ENCODE results near the gene NRCAM.

The NRCAM gene

DNA sequence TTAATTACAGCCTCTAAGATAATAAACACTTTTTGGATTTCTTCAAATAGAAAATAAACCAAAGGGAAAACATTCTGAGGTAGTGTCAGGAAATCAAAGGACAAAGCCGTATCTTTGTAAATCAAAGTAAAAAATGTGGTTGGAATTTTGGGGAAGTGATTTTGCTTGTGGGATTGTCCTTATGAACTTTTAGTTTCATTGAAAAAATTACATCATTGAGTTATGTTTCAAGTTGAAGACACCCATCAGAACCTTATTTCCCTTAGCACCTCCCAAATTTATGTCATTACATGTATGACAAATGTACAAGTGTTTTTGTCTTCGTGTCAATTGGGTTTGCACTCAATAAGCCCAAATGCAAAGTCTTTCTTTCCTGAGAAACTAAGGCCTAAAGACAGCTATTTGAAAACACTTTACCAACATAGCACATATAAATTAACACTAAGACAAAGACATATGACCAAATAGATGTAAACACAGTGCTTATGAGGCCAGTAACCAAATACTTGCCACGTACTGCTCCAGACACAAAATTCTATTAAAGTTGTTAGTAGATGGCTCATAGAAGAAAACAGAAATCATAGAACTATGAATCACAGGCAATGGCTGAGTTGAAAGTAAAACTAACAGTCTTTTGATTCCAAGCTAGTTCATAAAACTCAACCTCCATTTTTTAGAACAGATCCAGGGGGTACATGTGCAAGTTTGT is 299.2 kb downstream of the NRCAM start:
- no peaks in the 10 kb centered on the region for H3K36me3 ChIP-seq (ENCODE audit: insufficient read depth, low read length)
- H3K4me2 ChIP-seq (ENCODE audit: low read length), result no peak overlapping the region
- H3K4me3 ChIP-seq (ENCODE audit: low read length), result no peak overlapping the region
- no peaks in the 10 kb centered on the region for H3K27me3 ChIP-seq (ENCODE audit: control insufficient read depth, insufficient read depth, low read length)
- H3K4me1 ChIP-seq (ENCODE audit: control insufficient read depth, insufficient read depth, low read length), result no peaks in the 10 kb centered on the region
- H3K9me3 ChIP-seq (replicated peaks; ENCODE audit: low read length), result no peaks in the 10 kb centered on the region
- H3K9ac ChIP-seq (ENCODE audit: low read depth, low read length), result no peak overlapping the region

DNA sequence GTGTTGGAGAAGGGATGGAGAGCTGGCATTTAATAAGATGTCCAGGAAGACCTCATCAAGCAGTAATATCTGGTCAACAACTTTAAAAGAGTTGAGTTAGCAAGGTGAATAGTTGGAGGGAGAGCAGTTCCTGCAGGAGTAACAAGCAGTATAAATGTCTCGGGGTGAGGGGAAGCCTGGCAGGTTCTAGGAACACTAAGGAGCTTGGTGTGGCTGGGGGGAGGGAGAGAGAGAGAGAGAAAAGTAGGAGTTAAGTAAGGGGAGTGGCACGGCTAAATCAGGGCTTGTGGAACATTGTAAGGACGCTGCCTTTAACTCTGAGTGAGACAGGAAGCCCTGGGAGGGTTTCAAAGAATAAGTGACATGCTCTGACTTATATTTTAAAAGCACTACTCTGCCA is 304.0 kb downstream of the NRCAM start:
- Histone ChIP-seq H3K9ac (ENCODE audit: low read depth, low read length) (no peak overlapping the region), H3K4me2 (ENCODE audit: low read length) (no peak overlapping the region), H3K4me3 (ENCODE audit: low read length) (no peak overlapping the region), H3K36me3 (ENCODE audit: insufficient read depth, low read length) (no peaks in the 10 kb centered on the region), H3K9me3 (replicated peaks; ENCODE audit: low read length) (no peaks in the 10 kb centered on the region), H3K27me3 (ENCODE audit: control insufficient read depth, insufficient read depth, low read length) (no peaks in the 10 kb centered on the region), H3K4me1 (ENCODE audit: control insufficient read depth, insufficient read depth, low read length) (no peaks in the 10 kb centered on the region)

DNA sequence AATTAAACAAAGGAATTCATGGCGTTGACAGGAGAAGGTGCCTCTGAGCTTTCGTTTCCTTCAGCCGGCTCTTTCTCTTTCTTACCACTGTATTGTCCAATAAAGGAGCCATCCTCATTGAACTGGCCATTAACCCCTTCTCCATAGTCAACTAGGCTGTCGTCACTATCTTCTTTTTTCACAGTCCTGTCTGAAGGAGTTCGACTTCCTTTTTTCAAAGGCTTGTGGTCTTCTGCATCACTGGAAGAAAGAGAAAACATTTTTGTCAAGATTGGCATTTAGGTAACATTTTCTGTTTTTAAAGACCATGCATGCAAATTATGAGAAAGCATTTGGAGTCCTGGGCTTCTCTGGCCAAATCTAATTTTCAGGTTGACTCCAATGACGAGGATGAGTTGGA is 306.3 kb downstream of the NRCAM start:
- no peak overlapping the region for H3K9ac ChIP-seq (ENCODE audit: low read depth, low read length)
- peaks cover 3% of the 10 kb centered on the region for H3K4me1 ChIP-seq (ENCODE audit: control insufficient read depth, insufficient read depth, low read length)
- no peaks in the 10 kb centered on the region for H3K9me3 ChIP-seq (replicated peaks; ENCODE audit: low read length)
- no peak overlapping the region for H3K4me2 ChIP-seq (ENCODE audit: low read length)
- H3K27me3 ChIP-seq (ENCODE audit: control insufficient read depth, insufficient read depth, low read length), result no peaks in the 10 kb centered on the region
- H3K36me3 ChIP-seq (ENCODE audit: insufficient read depth, low read length), result no peaks in the 10 kb centered on the region
- no peak overlapping the region for H3K4me3 ChIP-seq (ENCODE audit: low read length)

DNA sequence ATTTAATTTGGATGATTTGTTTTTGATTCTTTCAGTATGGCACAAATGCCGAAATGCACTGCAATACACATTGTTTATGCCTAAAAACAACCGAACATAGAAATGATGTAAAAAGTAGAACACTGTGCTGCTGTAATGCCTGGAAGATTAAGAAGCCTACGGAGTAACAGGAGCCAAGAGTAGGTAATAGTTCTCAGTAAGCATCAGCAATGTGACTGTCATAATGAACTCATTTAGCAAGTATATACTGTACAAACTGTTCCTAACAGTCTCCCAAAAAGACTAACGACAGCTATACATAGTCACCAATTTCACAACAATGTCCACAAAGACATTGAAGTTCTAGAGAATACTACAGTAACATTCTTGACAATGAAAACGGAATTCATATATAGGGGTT is 307.1 kb downstream of the NRCAM start:
- Histone ChIP-seq H3K9ac (ENCODE audit: low read depth, low read length) (no peak overlapping the region), H3K9me3 (replicated peaks; ENCODE audit: low read length) (no peaks in the 10 kb centered on the region), H3K4me2 (ENCODE audit: low read length) (no peak overlapping the region), H3K27me3 (ENCODE audit: control insufficient read depth, insufficient read depth, low read length) (no peaks in the 10 kb centered on the region), H3K4me3 (ENCODE audit: low read length) (no peak overlapping the region), H3K36me3 (ENCODE audit: insufficient read depth, low read length) (no peaks in the 10 kb centered on the region), H3K4me1 (ENCODE audit: control insufficient read depth, insufficient read depth, low read length) (peaks cover 3% of the 10 kb centered on the region)

DNA sequence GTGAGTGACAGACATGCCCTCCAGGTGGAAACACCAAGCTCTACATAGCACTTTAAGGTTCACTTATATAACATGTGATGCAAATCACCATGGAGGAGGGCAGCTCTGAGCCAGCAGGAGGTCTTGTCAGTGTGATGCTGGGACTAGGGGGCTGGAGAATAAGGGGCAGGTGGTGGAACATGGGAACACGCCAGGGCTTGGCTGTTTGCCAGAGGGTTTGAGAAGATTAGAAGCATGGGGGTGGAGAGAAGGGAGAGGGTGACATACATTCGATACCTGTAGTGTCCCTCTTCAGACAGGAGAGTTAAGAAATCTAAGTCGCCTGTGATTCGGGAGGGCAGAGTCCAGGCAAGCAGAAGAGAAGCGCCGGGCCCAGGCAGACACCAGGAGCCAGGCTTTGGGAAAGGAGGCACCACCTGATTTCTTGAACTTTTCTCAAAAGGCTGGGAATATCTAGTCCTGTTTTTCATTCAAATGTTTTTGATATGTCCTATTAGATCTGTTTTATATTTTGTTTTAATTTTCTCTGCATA is 309.1 kb downstream of the NRCAM start:
- H3K27me3 ChIP-seq (ENCODE audit: control insufficient read depth, insufficient read depth, low read length), result no peaks in the 10 kb centered on the region
- H3K36me3 ChIP-seq (ENCODE audit: insufficient read depth, low read length), result no peaks in the 10 kb centered on the region
- no peak overlapping the region for H3K9ac ChIP-seq (ENCODE audit: low read depth, low read length)

DNA sequence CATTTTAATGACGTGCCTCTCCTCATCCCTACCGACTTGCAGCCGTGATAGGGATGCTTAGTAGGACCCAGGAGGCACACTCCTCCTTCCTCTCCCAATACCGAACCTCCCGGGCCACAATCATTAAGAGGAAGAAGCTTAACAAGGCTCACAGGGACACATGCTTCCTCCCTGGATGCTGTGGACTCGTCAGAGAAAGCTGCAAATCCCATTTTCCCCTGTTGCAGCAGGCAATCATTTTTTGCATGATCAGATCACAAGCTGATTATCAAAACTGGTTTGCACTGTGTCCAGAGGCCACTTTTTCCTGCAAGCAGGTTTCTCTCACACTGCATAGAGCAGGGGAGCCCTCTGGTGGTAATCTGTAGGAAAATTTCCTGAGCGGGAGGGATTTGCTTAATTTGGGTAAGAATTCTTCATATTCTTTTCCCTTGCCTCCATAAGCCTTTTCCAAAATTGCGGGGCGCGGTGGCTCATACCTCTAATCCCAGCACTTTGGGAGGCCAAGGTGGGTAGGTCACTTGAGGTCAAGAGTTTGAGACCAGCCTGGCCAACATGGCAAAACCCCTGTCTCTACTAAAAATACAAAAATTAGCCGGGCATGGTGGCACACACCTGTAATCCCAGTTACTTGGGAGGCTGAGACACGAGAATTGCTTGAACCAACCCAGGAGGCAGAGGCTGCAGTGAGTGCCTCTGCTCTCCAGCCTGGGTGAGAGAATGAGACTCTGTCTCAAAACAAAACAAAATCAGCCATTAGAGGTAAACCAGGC is 310.0 kb downstream of the NRCAM start:
- Histone ChIP-seq H3K9me3 (replicated peaks; ENCODE audit: low read length) (no peaks in the 10 kb centered on the region), H3K4me2 (ENCODE audit: low read length) (peak overlapping the region; percentile 75), H3K36me3 (ENCODE audit: insufficient read depth, low read length) (no peaks in the 10 kb centered on the region), H3K4me3 (ENCODE audit: low read length) (peak overlapping the region; percentile 50), H3K27me3 (ENCODE audit: control insufficient read depth, insufficient read depth, low read length) (no peaks in the 10 kb centered on the region), H3K9ac (ENCODE audit: low read depth, low read length) (no peak overlapping the region), H3K4me1 (ENCODE audit: control insufficient read depth, insufficient read depth, low read length) (peaks cover 3% of the 10 kb centered on the region)

More for the DNA sequence above, 309.1 kb downstream of the NRCAM start:
- H3K4me1 ChIP-seq (ENCODE audit: control insufficient read depth, insufficient read depth, low read length), result peaks cover 3% of the 10 kb centered on the region
- H3K4me3 ChIP-seq (ENCODE audit: low read length), result no peak overlapping the region
- no peak overlapping the region for H3K4me2 ChIP-seq (ENCODE audit: low read length)
- H3K9me3 ChIP-seq (replicated peaks; ENCODE audit: low read length), result no peaks in the 10 kb centered on the region

DNA sequence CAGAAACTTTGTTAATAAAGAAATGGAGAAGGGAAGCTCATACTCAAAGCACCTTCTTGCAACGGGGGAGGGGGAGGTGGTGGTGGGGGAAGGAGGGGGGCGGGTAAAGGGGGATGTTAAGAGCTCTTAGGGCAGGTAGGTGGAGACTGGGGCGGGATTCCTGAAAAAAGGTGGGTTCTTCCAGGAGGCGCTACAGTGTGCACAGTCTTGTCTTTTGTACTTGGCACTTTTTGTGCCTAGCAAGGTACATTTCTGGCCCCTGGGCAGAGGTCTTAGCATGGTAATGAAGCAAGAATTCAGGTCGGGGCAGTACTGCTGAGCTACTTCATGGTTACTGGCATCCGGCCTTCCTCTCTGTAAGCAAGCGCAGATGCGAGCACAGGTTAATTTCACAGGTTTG is 310.8 kb downstream of the NRCAM start:
- Histone ChIP-seq H3K9me3 (replicated peaks; ENCODE audit: low read length) (no peaks in the 10 kb centered on the region), H3K4me3 (ENCODE audit: low read length) (no peak overlapping the region), H3K4me2 (ENCODE audit: low read length) (no peak overlapping the region), H3K27me3 (ENCODE audit: control insufficient read depth, insufficient read depth, low read length) (no peaks in the 10 kb centered on the region), H3K4me1 (ENCODE audit: control insufficient read depth, insufficient read depth, low read length) (peaks cover 3% of the 10 kb centered on the region), H3K36me3 (ENCODE audit: insufficient read depth, low read length) (no peaks in the 10 kb centered on the region), H3K9ac (ENCODE audit: low read depth, low read length) (no peak overlapping the region)

DNA sequence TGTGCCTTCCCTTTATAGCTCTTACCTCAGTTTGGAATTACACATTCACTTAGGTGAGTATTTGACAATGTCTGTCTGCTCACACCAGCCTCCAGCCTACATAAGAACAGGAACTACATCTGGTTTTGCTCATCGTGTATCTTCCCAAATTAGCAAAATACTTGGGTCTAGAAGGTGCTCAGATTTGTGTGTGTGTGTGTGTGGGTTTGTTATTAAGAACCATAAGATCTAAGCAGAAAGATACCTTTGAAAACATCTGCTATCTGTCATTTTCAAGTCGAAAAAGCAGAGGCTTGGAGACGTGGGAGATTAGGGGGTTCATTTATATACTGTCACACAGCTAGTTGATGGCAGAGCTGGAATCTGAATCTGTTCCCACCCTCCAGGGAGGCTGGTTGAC is 311.3 kb downstream of the NRCAM start:
- Histone ChIP-seq H3K4me2 (ENCODE audit: low read length) (no peak overlapping the region), H3K36me3 (ENCODE audit: insufficient read depth, low read length) (no peaks in the 10 kb centered on the region), H3K4me1 (ENCODE audit: control insufficient read depth, insufficient read depth, low read length) (peaks cover 3% of the 10 kb centered on the region), H3K27me3 (ENCODE audit: control insufficient read depth, insufficient read depth, low read length) (no peaks in the 10 kb centered on the region), H3K9me3 (replicated peaks; ENCODE audit: low read length) (no peaks in the 10 kb centered on the region), H3K9ac (ENCODE audit: low read depth, low read length) (no peak overlapping the region), H3K4me3 (ENCODE audit: low read length) (no peak overlapping the region)

DNA sequence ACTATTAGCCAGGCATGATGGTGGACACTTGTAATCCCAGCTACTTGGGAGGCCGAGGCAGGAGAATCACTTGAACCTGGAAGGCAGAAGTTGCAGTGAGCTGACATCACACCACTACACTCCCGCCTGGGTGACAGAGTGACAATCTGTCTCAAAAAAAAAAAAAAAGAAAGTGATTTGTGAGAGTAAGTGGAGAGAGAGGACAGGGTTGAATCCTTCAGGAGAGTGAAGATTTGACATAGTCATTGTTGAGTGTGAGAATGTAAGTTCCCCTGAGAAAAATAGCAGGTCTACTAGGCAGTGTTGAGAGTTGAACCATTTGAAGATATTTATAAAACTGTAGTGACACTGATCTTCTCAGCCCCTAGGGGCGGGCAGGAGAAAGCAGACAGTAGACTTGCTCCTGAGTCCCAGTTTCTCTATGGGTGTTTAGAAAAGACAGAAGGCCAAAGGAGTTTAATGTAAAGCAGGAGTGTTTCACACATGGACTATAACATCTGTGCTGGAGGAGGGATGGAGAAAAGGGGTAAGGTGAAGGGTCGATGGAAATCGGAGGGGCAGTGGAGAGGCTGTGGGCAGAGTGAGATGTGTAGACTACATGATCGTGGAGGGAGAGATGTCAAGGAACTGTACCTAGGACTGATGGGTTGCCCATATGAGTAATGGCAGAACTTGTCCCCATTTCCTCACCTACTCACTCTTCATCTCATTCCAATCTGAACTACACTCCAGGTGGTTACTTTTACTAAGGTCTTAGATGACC is 312.4 kb downstream of the NRCAM start:
- Histone ChIP-seq H3K27me3 (ENCODE audit: control insufficient read depth, insufficient read depth, low read length) (no peaks in the 10 kb centered on the region), H3K4me1 (ENCODE audit: control insufficient read depth, insufficient read depth, low read length) (peaks cover 11% of the 10 kb centered on the region), H3K9me3 (replicated peaks; ENCODE audit: low read length) (no peaks in the 10 kb centered on the region), H3K4me3 (ENCODE audit: low read length) (no peak overlapping the region), H3K9ac (ENCODE audit: low read depth, low read length) (no peak overlapping the region), H3K36me3 (ENCODE audit: insufficient read depth, low read length) (no peaks in the 10 kb centered on the region), H3K4me2 (ENCODE audit: low read length) (no peak overlapping the region)

DNA sequence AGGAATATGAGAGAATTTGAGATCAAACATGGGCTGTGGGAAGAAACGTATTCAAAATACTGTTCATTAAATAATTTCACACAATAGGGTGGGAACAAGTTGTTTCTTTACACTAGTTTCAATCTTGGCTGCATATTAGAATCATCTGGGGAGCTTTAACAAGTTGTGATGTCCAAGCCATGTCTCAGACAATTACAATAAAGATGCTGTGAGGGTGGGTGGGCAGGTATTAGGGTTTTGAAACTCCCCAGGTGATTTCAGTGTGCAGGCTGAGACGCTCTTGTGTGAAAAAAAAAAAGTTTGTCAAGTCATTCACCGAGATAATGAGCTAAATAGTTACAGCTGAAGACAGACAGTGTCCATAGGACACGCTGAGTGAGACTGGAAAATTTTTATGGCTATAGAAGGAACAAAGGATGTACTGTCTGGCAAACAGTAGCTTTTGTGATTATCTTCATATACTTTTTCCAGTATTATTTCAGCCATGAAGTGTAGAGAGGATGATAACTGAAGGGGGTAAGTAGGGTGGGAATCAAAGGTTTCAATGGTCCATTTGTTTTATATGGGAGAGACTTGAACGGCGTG is 313.5 kb downstream of the NRCAM start:
- no peaks in the 10 kb centered on the region for H3K27me3 ChIP-seq (ENCODE audit: control insufficient read depth, insufficient read depth, low read length)
- no peak overlapping the region for H3K9ac ChIP-seq (ENCODE audit: low read depth, low read length)
- H3K4me2 ChIP-seq (ENCODE audit: low read length), result no peak overlapping the region
- H3K9me3 ChIP-seq (replicated peaks; ENCODE audit: low read length), result no peaks in the 10 kb centered on the region
- H3K4me1 ChIP-seq (ENCODE audit: control insufficient read depth, insufficient read depth, low read length), result peaks cover 14% of the 10 kb centered on the region
- no peak overlapping the region for H3K4me3 ChIP-seq (ENCODE audit: low read length)
- H3K36me3 ChIP-seq (ENCODE audit: insufficient read depth, low read length), result no peaks in the 10 kb centered on the region

DNA sequence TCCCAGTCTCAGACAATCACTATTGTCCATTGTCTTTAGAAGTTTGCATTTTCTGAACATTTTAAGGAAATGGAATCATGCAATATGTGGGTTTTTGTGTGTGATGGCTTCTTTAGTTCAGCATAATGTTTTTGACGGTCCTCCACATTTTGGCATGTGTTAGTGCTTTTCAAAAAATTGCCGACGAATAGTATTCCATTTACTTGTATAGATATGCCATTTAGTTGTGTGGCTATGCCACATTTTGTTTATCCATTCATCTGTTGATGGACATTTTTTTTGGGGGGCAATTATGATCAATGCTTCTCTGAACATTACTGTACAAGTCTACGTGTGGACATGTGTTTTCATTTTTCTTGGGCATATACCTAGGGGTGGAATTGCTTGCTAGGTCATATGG is 314.1 kb downstream of the NRCAM start:
- Histone ChIP-seq H3K36me3 (ENCODE audit: insufficient read depth, low read length) (no peaks in the 10 kb centered on the region), H3K4me1 (ENCODE audit: control insufficient read depth, insufficient read depth, low read length) (peaks cover 14% of the 10 kb centered on the region), H3K9me3 (replicated peaks; ENCODE audit: low read length) (no peaks in the 10 kb centered on the region), H3K4me2 (ENCODE audit: low read length) (no peak overlapping the region), H3K4me3 (ENCODE audit: low read length) (no peak overlapping the region), H3K9ac (ENCODE audit: low read depth, low read length) (no peak overlapping the region), H3K27me3 (ENCODE audit: control insufficient read depth, insufficient read depth, low read length) (no peaks in the 10 kb centered on the region)
